HPDE6-E6E7 (cell line): ENCODE results near the gene MED15.

Source experiments
- DNase-seq: peaks from one replicate; pipeline ENCODE4 v3.0.0; 2011; ENCODE audit warnings: missing footprints; ENCODE audit errors: extremely low spot score

MED15 gene

GRCh38 chr22:20509344-20510047 lies 2.1 kb downstream of the MED15 start:
- no peak for DNase-seq

- DNase-seq: no peak
These were observed 3.6 kb downstream of the MED15 start for GRCh38 chr22:20510811-20511577.

- DNase-seq: no peak
These were observed 4.3 kb downstream of the MED15 start for GRCh38 chr22:20511578-20512229.

GRCh38 chr22:20514658-20515406 lies 7.4 kb downstream of the MED15 start:
- peak; percentile 90 for DNase-seq

GRCh38 chr22:20516399-20516798 lies 9.0 kb downstream of the MED15 start:
- no peak for DNase-seq

- DNase-seq: no peak
These were observed 10.0 kb downstream of the MED15 start for GRCh38 chr22:20517422-20517821.

GRCh38 chr22:20517841-20518592 lies 10.6 kb downstream of the MED15 start:
- DNase-seq: no peak

- no peak for DNase-seq
These were observed 12.1 kb downstream of the MED15 start for GRCh38 chr22:20519558-20519957.

- DNase-seq: no peak
These were observed 12.7 kb downstream of the MED15 start for GRCh38 chr22:20520093-20520511.

- DNase-seq: no peak
These were observed 15.0 kb downstream of the MED15 start for GRCh38 chr22:20522134-20523004.

GRCh38 chr22:20523086-20523983 lies 15.9 kb downstream of the MED15 start:
- no peak for DNase-seq

GRCh38 chr22:20524004-20524481 lies 16.6 kb downstream of the MED15 start:
- no peak for DNase-seq

- no peak for DNase-seq
These were observed 17.6 kb downstream of the MED15 start for GRCh38 chr22:20525048-20525447.

- no peak for DNase-seq
These were observed 18.9 kb downstream of the MED15 start for GRCh38 chr22:20526305-20526627.

- DNase-seq: no peak
These were observed 19.4 kb downstream of the MED15 start for GRCh38 chr22:20526628-20527355.

- DNase-seq: no peak
These were observed 21.1 kb downstream of the MED15 start for GRCh38 chr22:20528405-20528978.

GRCh38 chr22:20530368-20531153 lies 23.2 kb downstream of the MED15 start:
- DNase-seq: peak; percentile 89

- DNase-seq: no peak
These were observed 23.7 kb downstream of the MED15 start for GRCh38 chr22:20531154-20531403.
